Upper lobe of left lung (tissue), 6 donors: Measurements from ENCODE around the gene UTRN. TPM values are rescaled to one million over a fixed set of nuclear protein-coding genes. Genes with fewer than 3 reads are reported as not detected.
A peak's percentile ranks its signal among the peaks of the same experiment; 100 is the strongest.

Source experiments
- ATAC-seq, 2 donors: fragments of 200-7000 bp; cut with Tn5 transposase; one replicate each; pipeline ENCODE4 v1.9.1; 2022; ENCODE audit warnings: mild to moderate bottlenecking in 2 of 2, moderate library complexity in 2 of 2; ENCODE audit not compliant: low FRiP score in 2 of 2
- DNase-seq, 2 donors: peaks; one replicate each; pipeline ENCODE4 v3.0.0-alpha.2; 2019 to 2020
- H3K27ac ChIP-seq, 4 donors: fragments of 200-600 bp; sonication (generic); one replicate each; pipeline ENCODE4 v1.5.1; 2016 to 2019
- H3K27me3 ChIP-seq, 4 donors: fragments of 200-600 bp; sonication (generic); one replicate each; pipeline ENCODE4 v1.5.1; 2017 to 2019
- H3K36me3 ChIP-seq, 4 donors: fragments of 200-600 bp; sonication (generic); one replicate each; pipeline ENCODE4 v1.5.1; 2016 to 2019
- H3K4me1 ChIP-seq, 4 donors: fragments of 200-600 bp; sonication (generic); one replicate each; pipeline ENCODE4 v1.5.1; 2018 to 2019
- H3K4me3 ChIP-seq, 4 donors: fragments of 200-600 bp; sonication (generic); one replicate each; pipeline ENCODE4 v1.5.1; 2017 to 2019; ENCODE audit warnings: mild to moderate bottlenecking in 2 of 4, moderate library complexity in 1 of 4
- H3K9me3 ChIP-seq, 4 donors: fragments of 200-600 bp; sonication (generic); one replicate each; pipeline ENCODE4 v1.5.1; 2018 to 2019
- CTCF ChIP-seq, 6 experiments: fragments of 450-650 bp in 4 of 6; fragments of 200-600 bp in 2 of 6; sonication (generic) in 2 of 6; IDR thresholded peaks; one replicate each; pipeline ENCODE4 v1.5.1; 2016 to 2019; ENCODE audit warnings: antibody characterized with exemption in 6 of 6
- EP300 ChIP-seq, 4 donors: sonication (generic); formaldehyde crosslinking; IDR thresholded peaks; one replicate each; pipeline ENCODE4 v1.5.1; 2017; ENCODE audit warnings: antibody characterized with exemption in 4 of 4, control low read depth in 2 of 4
- POLR2A ChIP-seq, 4 donors: fragments of 450-650 bp; IDR thresholded peaks; one replicate each; pipeline ENCODE4 v1.5.1; 2016 to 2017; ENCODE audit warnings: antibody characterized with exemption in 4 of 4, mild to moderate bottlenecking in 2 of 4
- POLR2AphosphoS5 ChIP-seq, 2 donors: sonication (generic); formaldehyde crosslinking; IDR thresholded peaks; one replicate each; pipeline ENCODE4 v1.5.1; 2017; ENCODE audit warnings: antibody characterized with exemption in 2 of 2
- WGBS, 2 donors: methylation state at CpG; one replicate each; pipeline ENCODE4 v1.1.5; 2017 to 2018; 5-methylcytosine and 5-hydroxymethylcytosine counted together
- total RNA-seq, 6 donors: library from RNA; depleted of rRNA in 4 of 6; stranded (reverse); fragments of >200 nt in 4 of 6; gene quantifications; one replicate each; pipeline versions ENCODE4 v1.1.0 to v1.2.1, GENCODE V29; 2016 to 2021
- donor health status: DM: no; HTN: no; CAD: no; lungs with moderate emphysema.
- donor health status: DM: no; HTN: yes; CAD: no; lungs with severe emphysema.

Gene UTRN
- total RNA-seq, 6 donors from 2014 or later, result 209 to 637 (median 340) TPM

- no peaks in the 10 kb centered on the region for H3K27me3 ChIP-seq
- TF ChIP-seq POLR2A (IDR thresholded peaks at IDR 0.05), result no peak
- no peak for TF ChIP-seq CTCF (IDR thresholded peaks at IDR 0.05)
- no peak for TF ChIP-seq EP300 (IDR thresholded peaks at IDR 0.05)
- H3K4me1 ChIP-seq, result peaks cover 8 to 20% (median 11%) of the 10 kb centered on the region in 4 donors
- peaks cover 3 to 21% (median 9%) of the 10 kb centered on the region in 4 donors for H3K36me3 ChIP-seq
- no peaks in the 10 kb centered on the region for H3K9me3 ChIP-seq
- 40 to 72% methylated on average over 3 of the region's 3 CpGs for WGBS, 2 donors
- ATAC-seq (no peak), DNase-seq (no peak)
- peak overlapping the region in 1 of 4 donors; percentile 12 for H3K27ac ChIP-seq
- H3K4me3 ChIP-seq, result no peak overlapping the region
Measured at GRCh38 chr6:144305985-144306384, 20.9 kb downstream of the UTRN start.

GRCh38 chr6:144307880-144308279 lies 22.7 kb downstream of the UTRN start:
- Histone ChIP-seq H3K27ac (no peak overlapping the region), H3K4me1 (peaks cover 7 to 27% (median 17%) of the 10 kb centered on the region in 4 donors), H3K36me3 (peaks cover 3 to 12% (median 6%) of the 10 kb centered on the region in 4 donors), H3K9me3 (no peaks in the 10 kb centered on the region), H3K27me3 (no peaks in the 10 kb centered on the region), H3K4me3 (no peak overlapping the region)
- no peak for DNase-seq
- no peak for ATAC-seq
- no peak for TF ChIP-seq EP300 (IDR thresholded peaks at IDR 0.05)
- no peak for TF ChIP-seq CTCF (IDR thresholded peaks at IDR 0.05)
- WGBS, 2 donors, result 89 to 91% methylated on average over 3 of the region's 3 CpGs

- Histone ChIP-seq H3K36me3 (peaks cover 3 to 12% (median 6%) of the 10 kb centered on the region in 4 donors), H3K4me3 (no peak overlapping the region), H3K27me3 (no peaks in the 10 kb centered on the region), H3K27ac (no peak overlapping the region), H3K4me1 (peaks cover 28 to 52% (median 36%) of the 10 kb centered on the region in 4 donors), H3K9me3 (no peaks in the 10 kb centered on the region)
- TF ChIP-seq CTCF (IDR thresholded peaks at IDR 0.05), result no peak
- no peak for TF ChIP-seq EP300 (IDR thresholded peaks at IDR 0.05)
- TF ChIP-seq POLR2AphosphoS5 (IDR thresholded peaks at IDR 0.05), result no peak
- no peak for TF ChIP-seq POLR2A (IDR thresholded peaks at IDR 0.05)
- no peak for DNase-seq
- ATAC-seq, result no peak
- 85 to 87% methylated on average over 5 of the region's 5 CpGs for WGBS, 2 donors
Measured at GRCh38 chr6:144310765-144311164, 25.6 kb downstream of the UTRN start.

GRCh38 chr6:144311361-144311760 lies 26.2 kb downstream of the UTRN start:
- no peak for TF ChIP-seq CTCF (IDR thresholded peaks at IDR 0.05)
- TF ChIP-seq POLR2AphosphoS5 (IDR thresholded peaks at IDR 0.05), result no peak
- no peak for TF ChIP-seq POLR2A (IDR thresholded peaks at IDR 0.05)
- TF ChIP-seq EP300 (IDR thresholded peaks at IDR 0.05), result no peak
- ATAC-seq, result no peak
- no peaks in the 10 kb centered on the region for H3K9me3 ChIP-seq
- H3K27ac ChIP-seq, result no peak overlapping the region
- WGBS, 2 donors, result 95 to 100% methylated on average over 2 of the region's 2 CpGs
- H3K36me3 ChIP-seq, result peaks cover 3 to 12% (median 6%) of the 10 kb centered on the region in 4 donors
- H3K27me3 ChIP-seq, result no peaks in the 10 kb centered on the region
- peaks cover 26 to 48% (median 38%) of the 10 kb centered on the region in 4 donors for H3K4me1 ChIP-seq
- H3K4me3 ChIP-seq, result no peak overlapping the region
- DNase-seq, result no peak

GRCh38 chr6:144314003-144314485 lies 28.9 kb downstream of the UTRN start:
- TF ChIP-seq POLR2AphosphoS5 (IDR thresholded peaks at IDR 0.05), result peak; percentile 27 to 62
- peak in 1 of 4 donors; percentile 18 for TF ChIP-seq EP300 (IDR thresholded peaks at IDR 0.05)
- no peak for TF ChIP-seq CTCF (IDR thresholded peaks at IDR 0.05)
- H3K9me3 ChIP-seq, result no peaks in the 10 kb centered on the region
- 48 to 55% methylated on average over 5 of the region's 5 CpGs for WGBS, 2 donors
- H3K36me3 ChIP-seq, result peaks cover 3 to 5% (median 3%) of the 10 kb centered on the region in 4 donors
- peak; percentile 93 to 97 for ATAC-seq
- H3K4me3 ChIP-seq, result no peak overlapping the region
- peak in 1 of 2 donors; percentile 88 for DNase-seq
- peak overlapping the region; percentile 74 to 87 (median 76) for H3K27ac ChIP-seq
- H3K4me1 ChIP-seq, result peaks cover 29 to 60% (median 49%) of the 10 kb centered on the region in 4 donors
- H3K27me3 ChIP-seq, result no peaks in the 10 kb centered on the region
